Measurements from ENCODE around the gene NALF2.

NALF2 gene

DNA sequence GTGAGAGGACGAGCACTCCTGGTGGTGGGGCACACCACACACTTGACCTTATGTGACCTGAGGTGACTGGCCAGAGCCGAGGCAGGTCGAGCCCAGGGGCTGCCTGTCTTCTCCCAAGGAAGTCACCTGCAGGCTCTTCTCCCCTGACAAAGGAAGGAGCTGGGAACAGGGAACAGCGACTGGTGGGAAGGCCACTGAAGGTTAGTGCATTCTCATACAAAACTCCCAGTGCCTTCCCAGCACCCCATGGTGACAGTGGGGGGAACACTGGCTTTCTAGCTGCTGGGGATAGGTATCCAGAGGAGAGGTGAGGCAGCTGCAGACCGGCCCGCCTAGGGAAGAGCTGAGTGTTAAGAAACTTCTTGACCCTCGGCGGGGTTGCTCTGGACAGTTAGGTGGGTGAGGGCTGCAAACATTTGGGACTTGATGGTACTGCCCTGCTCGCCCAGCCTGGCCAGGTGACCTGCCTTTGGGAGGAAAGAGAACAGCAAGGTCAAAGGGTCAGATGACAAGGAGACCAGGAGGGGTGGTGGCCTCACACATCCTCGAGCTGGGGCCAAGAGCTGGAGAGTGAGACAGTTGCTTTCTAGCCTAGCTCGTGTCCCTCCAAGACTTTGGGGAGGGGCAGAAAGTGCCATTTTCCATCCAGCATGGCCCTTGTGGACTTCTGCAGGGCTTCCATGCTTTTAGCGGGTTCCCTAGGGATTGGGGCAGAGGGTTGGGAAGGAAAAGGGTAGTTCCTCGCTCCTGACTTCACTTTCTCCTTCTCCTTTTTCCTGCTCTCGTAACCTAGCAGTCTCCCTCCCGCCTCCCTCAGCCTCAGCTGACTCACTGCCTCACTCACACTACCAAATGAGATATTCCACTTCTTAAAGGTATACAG is 2.7 kb downstream of the NALF2 start:
- TF ChIP-seq, protein P1, sequence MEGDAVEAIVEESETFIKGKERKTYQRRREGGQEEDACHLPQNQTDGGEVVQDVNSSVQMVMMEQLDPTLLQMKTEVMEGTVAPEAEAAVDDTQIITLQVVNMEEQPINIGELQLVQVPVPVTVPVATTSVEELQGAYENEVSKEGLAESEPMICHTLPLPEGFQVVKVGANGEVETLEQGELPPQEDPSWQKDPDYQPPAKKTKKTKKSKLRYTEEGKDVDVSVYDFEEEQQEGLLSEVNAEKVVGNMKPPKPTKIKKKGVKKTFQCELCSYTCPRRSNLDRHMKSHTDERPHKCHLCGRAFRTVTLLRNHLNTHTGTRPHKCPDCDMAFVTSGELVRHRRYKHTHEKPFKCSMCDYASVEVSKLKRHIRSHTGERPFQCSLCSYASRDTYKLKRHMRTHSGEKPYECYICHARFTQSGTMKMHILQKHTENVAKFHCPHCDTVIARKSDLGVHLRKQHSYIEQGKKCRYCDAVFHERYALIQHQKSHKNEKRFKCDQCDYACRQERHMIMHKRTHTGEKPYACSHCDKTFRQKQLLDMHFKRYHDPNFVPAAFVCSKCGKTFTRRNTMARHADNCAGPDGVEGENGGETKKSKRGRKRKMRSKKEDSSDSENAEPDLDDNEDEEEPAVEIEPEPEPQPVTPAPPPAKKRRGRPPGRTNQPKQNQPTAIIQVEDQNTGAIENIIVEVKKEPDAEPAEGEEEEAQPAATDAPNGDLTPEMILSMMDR (IDR thresholded peaks at IDR 0.05; ENCODE audit: control extremely low read depth, extremely low read depth, low read depth, missing control alignments), result no peak
- DNase-seq (ENCODE audit: extremely low spot score), result no peak
- CTCF ChIA-PET, result no interaction called here
- POLR2A ChIA-PET, result no interaction called here

DNA sequence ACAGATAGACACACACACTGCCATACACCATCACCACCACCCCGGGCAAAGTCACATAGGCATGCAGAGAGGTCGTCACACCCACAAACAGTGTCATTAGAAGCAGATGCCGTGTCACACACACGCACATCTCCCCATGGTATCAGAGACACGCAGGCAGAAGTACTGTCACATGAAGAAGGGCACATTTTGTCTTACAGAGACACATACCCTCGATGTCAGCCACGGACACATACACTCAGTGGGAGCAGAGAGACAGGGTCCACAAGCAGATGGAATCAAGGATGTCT is 3.3 kb downstream of the NALF2 start:
- ChIA-PET CTCF (no interaction called here), POLR2A (no interaction called here)
- TF ChIP-seq, protein P1 (IDR thresholded peaks at IDR 0.05; ENCODE audit: control extremely low read depth, extremely low read depth, low read depth, missing control alignments), result no peak
- no peak for DNase-seq (ENCODE audit: extremely low spot score)

DNA sequence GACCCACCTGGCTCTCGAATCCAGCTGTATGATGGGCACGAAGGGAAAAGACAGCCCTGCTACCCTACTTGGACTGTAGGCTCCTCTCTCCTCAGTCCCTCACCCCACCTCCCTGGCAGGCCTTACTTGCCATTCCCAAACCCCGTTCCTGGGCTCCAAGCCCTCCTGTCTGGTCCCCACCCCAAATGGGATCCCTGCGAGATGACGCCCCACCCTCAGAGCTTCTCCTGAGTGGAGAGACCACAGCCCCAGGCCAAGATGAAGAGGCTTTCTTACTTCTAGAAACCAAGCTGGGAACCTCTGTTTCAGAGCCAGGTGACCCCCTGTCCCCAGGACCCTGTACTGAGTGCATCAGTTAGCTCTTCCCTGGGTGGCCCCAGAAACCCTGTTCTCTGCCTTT is 4.5 kb downstream of the NALF2 start:
- CTCF ChIA-PET, result no interaction called here

DNA sequence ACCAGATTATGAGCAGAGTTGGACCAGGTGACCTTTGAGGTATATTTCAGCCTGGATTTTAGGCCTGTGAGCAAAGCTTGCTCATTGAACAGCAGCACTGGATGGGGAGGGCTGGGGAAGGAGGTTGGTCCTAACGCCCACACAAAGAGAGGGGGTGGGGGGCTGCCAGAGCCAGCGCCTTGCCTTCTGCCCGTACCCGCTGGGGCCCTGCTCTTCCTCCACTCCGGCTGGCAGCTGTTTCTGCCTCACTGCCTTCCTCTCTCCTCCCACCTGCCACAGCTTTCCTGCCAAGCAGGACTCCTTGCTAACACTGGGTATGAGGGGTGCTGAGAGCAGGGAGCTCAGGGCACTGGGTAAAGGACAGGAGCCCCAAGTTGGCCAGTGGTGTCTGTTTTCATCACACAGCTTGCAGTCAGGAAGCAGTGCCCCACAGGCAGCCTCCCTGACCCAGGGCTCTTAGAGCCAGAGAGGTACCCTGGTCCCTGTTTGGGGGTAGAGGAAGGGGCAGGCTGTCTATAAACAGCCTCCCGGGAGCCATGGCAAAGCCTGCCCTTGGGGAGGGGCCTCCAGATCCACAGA is 6.1 kb downstream of the NALF2 start:
- no peak for DNase-seq (ENCODE audit: extremely low spot score)
- ChIA-PET POLR2A (no interaction called here), CTCF (no interaction called here)
- TF ChIP-seq, protein P1 (IDR thresholded peaks at IDR 0.05; ENCODE audit: control extremely low read depth, extremely low read depth, low read depth, missing control alignments), result no peak

More for the DNA sequence above, 4.5 kb downstream of the NALF2 start:
- TF ChIP-seq, protein P1 (IDR thresholded peaks at IDR 0.05; ENCODE audit: control extremely low read depth, extremely low read depth, low read depth, missing control alignments), result no peak
- no peak for DNase-seq (ENCODE audit: extremely low spot score)
- POLR2A ChIA-PET, result no interaction called here

DNA sequence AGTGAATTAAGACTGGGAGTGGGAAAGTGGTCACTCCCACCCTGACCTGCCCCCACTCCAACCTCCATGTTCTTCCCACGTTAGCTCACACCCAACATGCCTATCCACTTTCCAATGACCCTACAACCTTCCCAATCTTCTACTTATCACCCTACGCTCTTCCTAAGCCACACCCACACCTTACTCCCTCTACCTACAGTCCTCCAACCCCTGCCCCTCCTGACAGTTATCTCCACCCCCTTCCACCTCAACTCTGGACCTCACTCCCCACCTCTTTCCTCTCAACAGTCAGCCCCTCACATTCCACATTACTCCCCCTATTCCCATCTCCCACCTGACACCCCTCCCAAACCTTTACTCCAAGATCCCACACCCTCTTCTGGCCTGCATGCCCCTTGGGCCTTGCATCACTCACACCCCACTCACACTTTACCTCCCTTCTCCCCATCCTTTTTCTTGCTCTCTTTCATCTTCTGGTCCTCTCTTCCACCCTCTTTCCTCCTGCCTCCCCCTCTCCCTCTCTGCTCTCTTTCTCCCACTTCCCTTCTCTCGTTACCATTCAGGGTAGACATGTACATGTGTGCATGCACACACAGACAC is 6.9 kb downstream of the NALF2 start:
- TF ChIP-seq, protein P1 (IDR thresholded peaks at IDR 0.05; ENCODE audit: control extremely low read depth, extremely low read depth, low read depth, missing control alignments), result no peak
- DNase-seq (ENCODE audit: extremely low spot score), result no peak
- CTCF ChIA-PET, result no interaction called here
- POLR2A ChIA-PET, result no interaction called here

DNA sequence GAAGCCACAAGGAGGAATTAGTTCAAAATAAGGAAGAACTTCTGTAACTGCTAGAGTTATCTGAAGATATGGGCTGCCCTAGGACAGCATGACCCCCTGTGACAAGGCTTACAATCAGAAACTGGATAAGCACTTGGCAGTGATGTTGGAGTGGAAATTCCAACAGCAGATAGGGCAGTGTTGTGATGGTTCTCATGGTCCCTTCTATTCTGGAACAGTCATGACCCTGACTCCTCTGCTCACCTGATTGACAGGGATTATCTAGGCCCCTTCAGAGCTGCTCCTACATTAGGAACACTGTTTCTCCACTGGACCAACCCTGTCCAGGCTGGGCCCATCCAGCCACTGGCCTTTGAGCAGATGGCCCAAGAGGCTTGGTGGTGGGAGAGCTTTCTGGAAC is 17.9 kb downstream of the NALF2 start:
- TF ChIP-seq, protein P1 (IDR thresholded peaks at IDR 0.05; ENCODE audit: control extremely low read depth, extremely low read depth, low read depth, missing control alignments), result no peak
- ChIA-PET CTCF (no interaction called here), POLR2A (no interaction called here)
- no peak for DNase-seq (ENCODE audit: extremely low spot score)

Data from GM10248 (cell line).